Vagina (tissue), 2 donors: ENCODE results near the gene GJC1.

Experiments used
- CTCF ChIP-seq, 3 experiments: fragments of 450-650 bp in 2 of 3; fragments of 200-600 bp in 1 of 3; sonication (generic) in 1 of 3; IDR thresholded peaks; one replicate each; pipeline ENCODE4 v1.5.1; 2017 to 2019; ENCODE audit warnings: antibody characterized with exemption in 3 of 3, mild to moderate bottlenecking in 2 of 3, moderate library complexity in 2 of 3
- POLR2A ChIP-seq, 2 donors: fragments of 450-650 bp; IDR thresholded peaks; one replicate each; pipeline ENCODE4 v1.6.1; 2017; ENCODE audit warnings: antibody characterized with exemption in 2 of 2, mild to moderate bottlenecking in 2 of 2, moderate library complexity in 2 of 2

- TF ChIP-seq POLR2A (IDR thresholded peaks at IDR 0.05) (no peak), CTCF (IDR thresholded peaks at IDR 0.05) (no peak)
These were observed 69.4 kb downstream of the GJC1 start for GRCh38 chr17:44760474-44761308.
